ENCODE data around the gene ITPRIPL2.

DNA sequence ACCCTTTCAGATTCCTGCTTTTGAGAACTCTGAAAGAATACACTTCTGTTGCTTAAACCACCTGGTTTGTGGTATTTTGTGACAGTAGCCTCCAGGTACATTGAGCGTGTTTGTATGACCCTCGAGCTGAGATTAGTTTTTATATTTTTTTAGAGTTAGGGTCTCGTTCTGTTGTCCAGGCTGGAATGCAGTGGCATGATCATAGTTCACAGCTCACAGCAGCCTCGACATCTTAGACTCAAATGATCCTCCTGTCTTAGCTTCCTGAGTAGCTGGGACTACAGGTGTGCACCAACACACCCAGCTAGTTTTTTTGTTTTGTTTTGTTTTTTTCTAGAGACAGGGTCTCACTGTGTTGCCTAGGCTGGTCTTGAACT is 4.5 kb upstream of the ITPRIPL2 start:
- TF ChIP-seq, protein P1, sequence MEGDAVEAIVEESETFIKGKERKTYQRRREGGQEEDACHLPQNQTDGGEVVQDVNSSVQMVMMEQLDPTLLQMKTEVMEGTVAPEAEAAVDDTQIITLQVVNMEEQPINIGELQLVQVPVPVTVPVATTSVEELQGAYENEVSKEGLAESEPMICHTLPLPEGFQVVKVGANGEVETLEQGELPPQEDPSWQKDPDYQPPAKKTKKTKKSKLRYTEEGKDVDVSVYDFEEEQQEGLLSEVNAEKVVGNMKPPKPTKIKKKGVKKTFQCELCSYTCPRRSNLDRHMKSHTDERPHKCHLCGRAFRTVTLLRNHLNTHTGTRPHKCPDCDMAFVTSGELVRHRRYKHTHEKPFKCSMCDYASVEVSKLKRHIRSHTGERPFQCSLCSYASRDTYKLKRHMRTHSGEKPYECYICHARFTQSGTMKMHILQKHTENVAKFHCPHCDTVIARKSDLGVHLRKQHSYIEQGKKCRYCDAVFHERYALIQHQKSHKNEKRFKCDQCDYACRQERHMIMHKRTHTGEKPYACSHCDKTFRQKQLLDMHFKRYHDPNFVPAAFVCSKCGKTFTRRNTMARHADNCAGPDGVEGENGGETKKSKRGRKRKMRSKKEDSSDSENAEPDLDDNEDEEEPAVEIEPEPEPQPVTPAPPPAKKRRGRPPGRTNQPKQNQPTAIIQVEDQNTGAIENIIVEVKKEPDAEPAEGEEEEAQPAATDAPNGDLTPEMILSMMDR (IDR thresholded peaks at IDR 0.05 in 4 of 5, conservative IDR thresholded peaks at IDR 0.05 in 1 of 5), result no peak
- no peak for TF ChIP-seq POLR2A (IDR thresholded peaks at IDR 0.05)
